HepG2 (cell line): ENCODE results near the gene ATAD3A. TPM values are rescaled to one million over a fixed set of nuclear protein-coding genes. Genes with fewer than 3 reads are reported as not detected.
A peak's percentile ranks its signal among the peaks of the same experiment; 100 is the strongest.

Source experiments
- ATAC-seq: fragments of 200-7000 bp; cut with Tn5 transposase; 3 replicates; pipeline ENCODE4 v1.9.1; 2020; ENCODE audit warnings: mild to moderate bottlenecking, moderate library complexity
- BruUV-seq: library from RNA; stranded (reverse); fragments of 400-500 nt; replicated peaks from 2 replicates; lab custom pipeline; 2021; lab: Mats Ljungman, UMichigan
- CTCF ChIA-PET: fragments of 300-600 bp; formaldehyde crosslinking; extraction: SDS; loops from one replicate; lab custom pipeline; 2021; ENCODE audit warnings: low total read pairs, inconsistent platforms, low intra/inter-chr PET ratio; lab: Yijun Ruan, JAX
- POLR2A ChIA-PET: fragments of 350-600 bp; sonication (Branson Sonifier 250); formaldehyde crosslinking; loops from one replicate; lab custom pipeline; 2020; ENCODE audit warnings: antibody characterized with exemption, inconsistent platforms; lab: Yijun Ruan, JAX
- DNase-seq: peaks from one replicate; pipeline ENCODE4 v3.0.0-alpha.2; 2015; ENCODE audit warnings: low spot score
- FAIRE-seq: peaks from 3 replicates; lab custom pipeline; 2011; peaks lifted over from hg19 to GRCh38; lab: Jason Lieb, UNC
- H2AFZ ChIP-seq: one replicate; pipeline ENCODE4 v1.6.1; 2011; ENCODE audit warnings: low read length, inconsistent platforms
- H3K27ac ChIP-seq: fragments of 300-600 bp; 3 replicates; pipeline ENCODE4 v1.8.0; 2011; ENCODE audit warnings: mixed run types, mild to moderate bottlenecking, mixed read lengths, low read length, inconsistent platforms; ENCODE audit not compliant: insufficient read depth; ENCODE audit errors: extremely low read length
- H3K27me3 ChIP-seq, 2 experiments: fragments of 200-600 bp in 1 of 2; 2 replicates in 1 of 2; 3 replicates in 1 of 2; pipeline versions ENCODE4 v1.6.0 to v1.8.0; 2011; ENCODE audit warnings: low read length in 2 of 2, mild to moderate bottlenecking in 2 of 2, moderate library complexity in 2 of 2, inconsistent platforms in 1 of 2; ENCODE audit not compliant: insufficient read depth in 2 of 2, control insufficient read depth in 1 of 2
- H3K36me3 ChIP-seq, 2 experiments: fragments of 200-600 bp in 1 of 2; replicated peaks in 1 of 2; 2 replicates in 1 of 2; 3 replicates in 1 of 2; pipeline versions ENCODE4 v1.5.1 to v1.8.0; 2011; ENCODE audit warnings: low read length in 2 of 2, inconsistent platforms in 1 of 2; ENCODE audit not compliant: insufficient read depth in 2 of 2, control insufficient read depth in 1 of 2
- H3K4me1 ChIP-seq: 2 replicates; pipeline ENCODE4 v1.5.1; 2012; ENCODE audit warnings: low read length, inconsistent platforms; ENCODE audit not compliant: insufficient read depth
- H3K4me2 ChIP-seq: 2 replicates; pipeline ENCODE4 v1.6.0; 2011; ENCODE audit warnings: low read depth, low read length, inconsistent platforms
- H3K4me3 ChIP-seq, 3 experiments: fragments of 200-600 bp in 1 of 3; sonication (generic), shearing (Covaris generic) in 1 of 3; replicated peaks in 1 of 3; 2 replicates each; pipeline ENCODE4 v1.5.1; 2011 to 2016; ENCODE audit warnings: low read length in 3 of 3, inconsistent platforms in 2 of 3, low read depth in 2 of 3, mild to moderate bottlenecking in 2 of 3, control low read depth in 1 of 3, mixed read lengths in 1 of 3; ENCODE audit not compliant: insufficient read depth in 1 of 3
- H3K79me2 ChIP-seq: one replicate; pipeline ENCODE4 v1.6.1; 2011; ENCODE audit warnings: low read length, inconsistent platforms; ENCODE audit not compliant: insufficient read depth
- H3K9ac ChIP-seq: 2 replicates; pipeline ENCODE4 v1.6.0; 2011; ENCODE audit warnings: mild to moderate bottlenecking, low read depth, low read length, inconsistent platforms; ENCODE audit not compliant: insufficient read depth
- H3K9me3 ChIP-seq: 2 replicates; pipeline ENCODE4 v1.5.1; 2012; ENCODE audit warnings: mild to moderate bottlenecking, low read length
- H4K20me1 ChIP-seq: 2 replicates; pipeline ENCODE4 v1.6.0; 2011; ENCODE audit warnings: inconsistent platforms, mild to moderate bottlenecking, low read length, moderate library complexity; ENCODE audit not compliant: insufficient read depth
- BORCS8-MEF2B ChIP-seq: sonication (generic); formaldehyde crosslinking; IDR thresholded peaks from 2 replicates; pipeline ENCODE4 v1.8.0; 2022; ENCODE audit warnings: mild to moderate bottlenecking, missing genetic modification reagents
- GRHL1 ChIP-seq: sonication (generic); formaldehyde crosslinking; conservative IDR thresholded peaks from 2 replicates; pipeline ENCODE4 v1.8.0; 2022; ENCODE audit warnings: missing genetic modification reagents
- MTF2 ChIP-seq: sonication (generic); formaldehyde crosslinking; IDR thresholded peaks from 2 replicates; pipeline ENCODE4 v1.5.0; 2020; ENCODE audit warnings: missing genetic modification reagents, borderline replicate concordance
- MYPOP ChIP-seq: sonication (generic); formaldehyde crosslinking; IDR thresholded peaks from 2 replicates; pipeline ENCODE4 v1.8.1; 2023; ENCODE audit warnings: mild to moderate bottlenecking, moderate library complexity, missing genetic modification reagents
- PCBP2 ChIP-seq: fragments of 200-400 bp; formaldehyde crosslinking; optimal IDR thresholded peaks from 2 replicates; pipeline ENCODE3; 2018; ENCODE audit warnings: low read length, low read depth; ENCODE audit not compliant: poor library complexity, severe bottlenecking
- PHF20 ChIP-seq: sonication (generic); formaldehyde crosslinking; IDR thresholded peaks from 2 replicates; pipeline ENCODE4 v1.5.0; 2020; ENCODE audit warnings: mild to moderate bottlenecking, missing genetic modification reagents
- RARG ChIP-seq: sonication (generic); formaldehyde crosslinking; IDR thresholded peaks from 2 replicates; pipeline ENCODE4 v1.4.0; 2020; ENCODE audit warnings: low read depth, mild to moderate bottlenecking, missing genetic modification reagents
- SIN3A ChIP-seq: IDR thresholded peaks from 2 replicates; pipeline ENCODE4 v1.6.1; 2011; ENCODE audit warnings: low read depth, mild to moderate bottlenecking, control low read depth, low read length, borderline replicate concordance
- SMYD3 ChIP-seq: sonication (generic); formaldehyde crosslinking; IDR thresholded peaks from 2 replicates; pipeline ENCODE4 v1.8.1; 2023; ENCODE audit warnings: mild to moderate bottlenecking, missing genetic modification reagents
- TP53 ChIP-seq: sonication (generic); formaldehyde crosslinking; conservative IDR thresholded peaks from 2 replicates; pipeline ENCODE4 v1.4.0; 2020; ENCODE audit warnings: missing genetic modification reagents
- ZBTB4 ChIP-seq: sonication (generic); formaldehyde crosslinking; IDR thresholded peaks from 2 replicates; pipeline ENCODE4 v1.4.0; 2020; ENCODE audit warnings: missing genetic modification reagents, mild to moderate bottlenecking, borderline replicate concordance
- ZBTB49 ChIP-seq: sonication (generic); formaldehyde crosslinking; IDR thresholded peaks from 2 replicates; pipeline ENCODE4 v1.4.0; 2020; ENCODE audit warnings: missing genetic modification reagents, borderline replicate concordance
- ZKSCAN1 ChIP-seq: fragments of 150-350 bp; IDR thresholded peaks from 2 replicates; pipeline ENCODE4 v1.6.1; 2014; ENCODE audit warnings: low read length
- ZSCAN25 ChIP-seq: sonication (generic); formaldehyde crosslinking; IDR thresholded peaks from 2 replicates; pipeline ENCODE4 v1.8.0; 2022; ENCODE audit warnings: mild to moderate bottlenecking, missing genetic modification reagents
- WGBS: methylation state at CpG from one replicate; pipeline ENCODE4 v1.1.6; 2017; ENCODE audit warnings: low lambda C conversion rate; 5-methylcytosine and 5-hydroxymethylcytosine counted together
- in situ Hi-C: cut with HindIII; loops from 2 replicates; pipeline ENCODE4 v1.10.0; 2017; ENCODE audit warnings: low pct_unique_long_range_greater_than_20kb; ENCODE audit not compliant: extremely low pct_ligation_motif_present
- intact Hi-C: fragments of 100-400 bp; cut with micrococcal nuclease; formaldehyde crosslinking; loops from one replicate; pipeline ENCODE4 v1.10.0; 2022; ENCODE audit not compliant: unreplicated experiment
- polyA plus RNA-seq, 8 experiments: library from polyadenylated mRNA; depleted of rRNA in 3 of 8; stranded (reverse) in 7 of 8; unstranded in 1 of 8; fragments of >200 nt; fragmentation: Illumina TruSeq in 4 of 8; extraction: Trizol in 4 of 8; gene quantifications; 2 replicates each; pipeline versions ENCODE4 v1.2.1 to v1.2.3, GENCODE V29; 2011 to 2016; ENCODE audit warnings: low read depth in 4 of 8, missing spikeins in 1 of 8, mixed read lengths in 1 of 8; ENCODE audit not compliant: insufficient read depth in 1 of 8
- total RNA-seq, 5 experiments: library from RNA; depleted of rRNA; stranded (reverse); fragments of >200 nt; fragmentation: Illumina TruSeq; extraction: Trizol; gene quantifications; 2 replicates each; pipeline ENCODE4 v1.2.3, GENCODE V29; 2016; ENCODE audit warnings: low read depth in 1 of 5

ATAD3A gene
- total and polyA plus RNA-seq, 2 of the 13 experiments (the other 11 are each of a cell fraction or from before 2014, with no cell fraction given), result 10.6 to 49.0 TPM

GRCh38 chr1:1573843-1574720 lies 62.1 kb downstream of the ATAD3A start:
- no peak overlapping the region for H2AFZ ChIP-seq
- no peak for TF ChIP-seq ZSCAN25 (CRISPR knock-in tag)
- no peak for TF ChIP-seq TP53 (CRISPR knock-in tag)
- no peak for TF ChIP-seq RARG (CRISPR knock-in tag)
- peak; percentile 31; the same call in 1 of the 2 replicates for TF ChIP-seq SIN3A
- TF ChIP-seq ZKSCAN1, result no peak
- TF ChIP-seq SMYD3 (CRISPR knock-in tag), result no peak
- TF ChIP-seq ZBTB4, result no peak; the same call in 1 of the 2 replicates
- TF ChIP-seq ZBTB49 (CRISPR knock-in tag), result no peak
- no peak for TF ChIP-seq BORCS8-MEF2B (CRISPR knock-in tag)
- TF ChIP-seq MTF2 (CRISPR knock-in tag), result no peak
- TF ChIP-seq PHF20 (CRISPR knock-in tag), result no peak
- TF ChIP-seq PCBP2, result no peak
- 0 out of 2 replicates have a peak, but pooled peaks have one; percentile 25 for TF ChIP-seq MYPOP (CRISPR knock-in tag)
- TF ChIP-seq GRHL1, result no peak

More at GRCh38 chr1:1573843-1574720, 62.1 kb downstream of the ATAD3A start:
- DNase-seq (peak; percentile 57), FAIRE-seq (peak; percentile 59), ATAC-seq (peak; percentile 61)
- CTCF ChIA-PET, result no interaction called here
- peak overlapping the region; percentile 87 for H3K27ac ChIP-seq
- peaks cover 10% of the 10 kb centered on the region for H4K20me1 ChIP-seq
- WGBS, result 1% methylated on average over 17 of the region's 96 CpGs
- in situ Hi-C loops (no loop called here), intact Hi-C loops (no loop called here)
- peaks cover 0 to 13% of the 10 kb centered on the region in 2 experiments; a peak in 1 of 5 replicates for H3K27me3 ChIP-seq
- H3K4me2 ChIP-seq, result peak overlapping the region; percentile 94
- H3K4me3 ChIP-seq, result peak overlapping the region; percentile 86 to 99 (median 99)
- H3K4me1 ChIP-seq, result peaks cover 55% of the 10 kb centered on the region
- peaks cover 45% of the 10 kb centered on the region for H3K79me2 ChIP-seq
- BruUV-seq, result no TSS peak
- peaks cover 2 to 11% of the 10 kb centered on the region in 2 experiments; a peak in 4 of 5 replicates for H3K36me3 ChIP-seq
- POLR2A ChIA-PET, result interaction anchor here (1.7 kb wide), 1 partner anchor 40 kb away, joined by 8 read pairs; no protein-coding TSS in a partner anchor
- H3K9me3 ChIP-seq, result no peaks in the 10 kb centered on the region
- peak overlapping the region; percentile 96 for H3K9ac ChIP-seq
